Sigmoid colon (tissue), 3 donors: ENCODE data around the gene CFAP45.

ENCODE experiments used
- CTCF ChIP-seq, 4 experiments: fragments of 450-650 bp in 3 of 4; fragments of 200-600 bp in 1 of 4; IDR thresholded peaks; one replicate each; pipeline ENCODE4 v1.5.1; 2016 to 2019; ENCODE audit warnings: antibody characterized with exemption in 4 of 4, mild to moderate bottlenecking in 3 of 4, moderate library complexity in 2 of 4
- POLR2A ChIP-seq, 2 donors: fragments of 450-650 bp; IDR thresholded peaks; one replicate each; pipeline ENCODE4 v1.6.1; 2016; ENCODE audit warnings: antibody characterized with exemption in 2 of 2, mild to moderate bottlenecking in 2 of 2, moderate library complexity in 2 of 2

GRCh38 chr1:159864262-159864661, 35.7 kb downstream of the CFAP45 start:
- TF ChIP-seq POLR2A (IDR thresholded peaks at IDR 0.05): no peak
- TF ChIP-seq CTCF (IDR thresholded peaks at IDR 0.05): no peak
